ENCODE measurements around the gene PREX1.
"Not testable (repeated sequence)": the region's sequence is repeated elsewhere in the genome, so short reads cannot be mapped to it uniquely, and the experiment has no call there.

PREX1 gene

DNA sequence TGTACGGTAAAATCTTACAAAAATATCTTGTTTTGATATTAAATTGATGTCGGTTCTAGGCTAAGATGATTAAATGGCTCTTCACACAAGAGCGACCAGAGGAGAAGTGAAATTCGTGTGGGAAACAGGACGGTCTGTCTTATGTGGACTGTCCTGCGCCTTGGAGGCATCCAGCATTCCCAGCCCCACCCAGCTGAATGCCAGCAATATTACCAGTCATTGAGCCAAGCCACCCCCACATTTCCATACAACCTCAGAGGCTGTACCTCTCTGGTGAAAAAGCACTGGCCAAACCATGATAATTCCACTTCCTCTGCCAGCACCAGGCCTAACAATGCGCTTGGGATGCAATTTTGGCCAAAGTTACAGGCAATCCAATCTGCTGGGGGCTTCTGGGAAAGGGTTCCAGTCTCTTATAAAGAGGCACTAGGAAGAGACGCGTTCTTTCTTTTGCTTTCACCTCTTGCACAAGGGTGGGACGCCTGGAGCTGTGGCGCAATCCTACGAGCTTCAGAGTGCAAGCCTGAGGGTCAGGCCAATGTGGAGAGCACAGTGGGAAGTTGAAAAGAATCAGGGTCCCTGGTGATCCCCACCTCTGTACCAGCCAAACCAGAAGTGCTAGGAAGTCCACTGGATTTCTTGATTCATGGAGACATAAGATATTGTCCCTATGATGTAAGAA, 213.1 kb downstream of the PREX1 start:
- DNase-seq = no peak

- no peak for DNase-seq
These were observed 213.9 kb downstream of the PREX1 start for GRCh38 chr20:48613926-48614325.

GRCh38 chr20:48612335-48612734, 215.5 kb downstream of the PREX1 start:
- no peak for DNase-seq

GRCh38 chr20:48610996-48611395, 216.8 kb downstream of the PREX1 start:
- no peak for DNase-seq

- DNase-seq = no peak
These were observed 218.3 kb downstream of the PREX1 start for GRCh38 chr20:48609491-48609978.

- DNase-seq = no peak
These were observed 219.0 kb downstream of the PREX1 start for GRCh38 chr20:48608756-48609155.

DNA sequence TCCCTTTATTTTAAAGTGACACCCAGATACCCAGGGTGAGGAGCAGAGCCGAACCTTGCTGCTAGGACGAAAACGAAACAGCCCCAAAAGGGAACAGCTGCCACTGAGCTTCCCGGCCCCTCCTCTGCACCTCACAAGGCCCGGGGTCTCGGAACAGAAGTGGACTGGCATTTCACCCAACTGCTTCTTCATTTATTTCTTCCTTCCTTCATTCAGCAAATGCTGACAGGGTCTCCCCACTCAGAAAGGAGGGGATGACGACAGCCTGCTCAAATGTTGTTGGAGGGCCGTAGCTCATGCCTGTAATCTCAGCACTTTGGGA, 220.3 kb downstream of the PREX1 start:
- no peak for DNase-seq

GRCh38 chr20:48606841-48607543, 220.8 kb downstream of the PREX1 start:
- DNase-seq = no peak

- DNase-seq = no peak
These were observed 221.5 kb downstream of the PREX1 start for GRCh38 chr20:48606172-48606840.

- no peak for DNase-seq
These were observed 222.2 kb downstream of the PREX1 start for GRCh38 chr20:48605364-48606171.

- no peak for DNase-seq
These were observed 222.9 kb downstream of the PREX1 start for GRCh38 chr20:48604936-48605335.

GRCh38 chr20:48604426-48604825, 223.4 kb downstream of the PREX1 start:
- DNase-seq = no peak

- no peak for DNase-seq
These were observed 223.9 kb downstream of the PREX1 start for GRCh38 chr20:48603819-48604405.

- no peak for DNase-seq
These were observed 224.5 kb downstream of the PREX1 start for GRCh38 chr20:48603116-48603818.

DNA sequence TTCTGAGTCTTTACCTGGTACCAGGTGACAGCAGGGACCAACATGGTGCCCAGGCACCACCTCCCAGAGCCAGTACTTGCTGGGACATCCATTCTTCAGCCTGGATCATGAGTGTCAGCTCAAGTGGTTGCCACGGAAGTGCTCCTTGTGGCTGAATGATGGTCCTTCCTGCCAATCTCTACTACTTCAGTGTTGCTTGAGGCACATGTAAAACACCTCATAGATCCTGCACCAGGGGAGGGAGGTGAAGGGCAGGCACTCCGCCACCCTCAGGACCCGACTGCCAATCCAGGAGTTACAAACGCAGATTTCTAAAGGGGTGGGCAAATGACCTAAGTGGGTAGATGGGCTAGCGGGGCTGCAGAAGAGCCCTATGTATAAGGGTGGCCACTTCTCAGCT, 226.0 kb downstream of the PREX1 start:
- DNase-seq = no peak

GRCh38 chr20:48600470-48600945, 227.3 kb downstream of the PREX1 start:
- DNase-seq = no peak

- no peak for DNase-seq
These were observed 227.9 kb downstream of the PREX1 start for GRCh38 chr20:48599748-48600469.

- DNase-seq = no peak
These were observed 228.6 kb downstream of the PREX1 start for GRCh38 chr20:48599106-48599747.

DNA sequence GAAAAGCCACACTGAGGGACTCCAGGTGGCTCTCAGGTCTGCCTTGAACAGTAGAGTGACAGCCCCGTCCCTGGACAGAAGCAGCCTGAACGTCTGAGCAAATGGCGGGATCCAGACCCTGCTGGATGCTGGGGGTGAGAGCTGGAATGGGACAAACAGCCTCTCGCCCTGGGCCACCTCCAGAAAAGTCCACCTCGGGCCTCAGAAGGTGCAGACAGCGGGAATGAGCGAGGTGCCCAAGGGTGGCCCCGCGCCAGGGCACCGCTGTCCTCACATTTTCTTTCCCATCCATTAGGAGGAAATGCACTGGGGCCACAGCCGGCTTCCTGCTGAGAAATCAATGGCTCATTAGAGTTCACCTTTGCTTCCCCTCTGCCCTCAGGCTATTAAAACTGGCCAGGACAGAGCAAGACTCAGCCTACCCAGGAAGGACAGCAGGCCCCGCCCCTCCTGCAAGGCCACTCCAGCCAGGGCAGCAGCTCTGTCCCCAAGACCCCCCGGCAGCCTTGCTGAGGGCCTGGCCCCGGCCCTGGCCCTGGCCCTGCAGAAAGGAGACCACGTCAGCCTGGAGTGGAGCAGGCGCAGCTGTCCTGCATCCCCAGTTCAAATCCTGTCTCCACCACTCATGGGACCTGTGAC, 229.4 kb downstream of the PREX1 start:
- not testable (repeated sequence) for DNase-seq

All from AML-193 (cell line).